GM06990 (cell line): ENCODE data around the gene GIPC3.

ENCODE experiments used
- DNase-seq: peaks from one replicate; pipeline ENCODE4 v3.0.0-alpha.2; 2011; ENCODE audit not compliant: insufficient read length; ENCODE audit errors: extremely low read depth
- H3K27me3 ChIP-seq: replicated peaks from 2 replicates; pipeline ENCODE4 v1.6.0; 2011; ENCODE audit warnings: low read length; ENCODE audit not compliant: control insufficient read depth, insufficient read depth
- H3K36me3 ChIP-seq: 2 replicates; pipeline ENCODE4 v1.5.1; 2011; ENCODE audit warnings: low read length; ENCODE audit not compliant: control insufficient read depth, insufficient read depth
- H3K4me3 ChIP-seq: replicated peaks from 2 replicates; pipeline ENCODE4 v1.5.1; 2011; ENCODE audit warnings: low read depth, mild to moderate bottlenecking, control low read depth, low read length
- CTCF ChIP-seq: IDR thresholded peaks from 2 replicates; pipeline ENCODE4 v1.5.1; 2011; ENCODE audit warnings: low read length, control low read depth, mild to moderate bottlenecking, inconsistent platforms; ENCODE audit not compliant: insufficient read depth, poor library complexity, severe bottlenecking

GIPC3 gene

DNA sequence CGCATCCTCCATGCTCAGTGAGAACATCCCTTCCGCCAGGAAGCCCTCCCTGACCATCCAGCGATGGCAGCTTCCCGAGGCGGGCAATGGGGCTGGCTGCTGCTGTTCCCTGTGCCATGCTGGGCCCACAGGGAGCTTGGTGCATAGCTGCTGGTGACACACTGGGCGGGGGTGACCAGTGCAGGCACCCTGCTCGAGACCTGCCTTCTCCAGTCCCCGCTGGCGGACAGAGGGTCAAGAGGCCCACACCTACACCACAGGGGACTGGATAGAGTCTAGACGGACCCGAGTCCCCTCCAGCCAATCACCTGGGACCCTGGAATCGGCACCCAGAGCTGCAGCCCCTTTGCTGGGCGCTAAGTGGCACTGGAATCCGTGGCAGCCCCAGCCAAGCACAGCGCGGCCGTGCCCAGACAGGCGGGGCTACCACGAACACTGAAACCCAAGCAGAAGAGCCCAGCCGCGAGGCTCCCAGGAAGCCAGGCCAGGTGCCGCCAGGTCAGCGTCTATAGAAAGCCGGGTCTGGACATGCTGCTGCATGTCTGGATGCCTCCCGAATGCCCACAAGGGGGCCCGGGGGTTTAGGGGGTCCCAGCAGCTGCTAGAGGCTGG lies 30.4 kb downstream of the GIPC3 start:
- no peak for TF ChIP-seq CTCF
- H3K36me3 ChIP-seq, result peaks cover 21% of the 10 kb centered on the region
- no peak for DNase-seq
- no peaks in the 10 kb centered on the region for H3K27me3 ChIP-seq
- no peak overlapping the region for H3K4me3 ChIP-seq

- no peak overlapping the region for H3K4me3 ChIP-seq
- peak; percentile 13 for DNase-seq
- peaks cover 17% of the 10 kb centered on the region for H3K36me3 ChIP-seq
- no peak for TF ChIP-seq CTCF
- H3K27me3 ChIP-seq, result no peaks in the 10 kb centered on the region
These were observed 32.2 kb downstream of the GIPC3 start for GRCh38 chr19:3617463-3617862.

GRCh38 chr19:3618144-3618810 lies 33.0 kb downstream of the GIPC3 start:
- Histone ChIP-seq H3K27me3 (no peaks in the 10 kb centered on the region), H3K36me3 (peaks cover 18% of the 10 kb centered on the region), H3K4me3 (no peak overlapping the region)
- peak; percentile 76 for DNase-seq
- peak; percentile 96 for TF ChIP-seq CTCF

DNA sequence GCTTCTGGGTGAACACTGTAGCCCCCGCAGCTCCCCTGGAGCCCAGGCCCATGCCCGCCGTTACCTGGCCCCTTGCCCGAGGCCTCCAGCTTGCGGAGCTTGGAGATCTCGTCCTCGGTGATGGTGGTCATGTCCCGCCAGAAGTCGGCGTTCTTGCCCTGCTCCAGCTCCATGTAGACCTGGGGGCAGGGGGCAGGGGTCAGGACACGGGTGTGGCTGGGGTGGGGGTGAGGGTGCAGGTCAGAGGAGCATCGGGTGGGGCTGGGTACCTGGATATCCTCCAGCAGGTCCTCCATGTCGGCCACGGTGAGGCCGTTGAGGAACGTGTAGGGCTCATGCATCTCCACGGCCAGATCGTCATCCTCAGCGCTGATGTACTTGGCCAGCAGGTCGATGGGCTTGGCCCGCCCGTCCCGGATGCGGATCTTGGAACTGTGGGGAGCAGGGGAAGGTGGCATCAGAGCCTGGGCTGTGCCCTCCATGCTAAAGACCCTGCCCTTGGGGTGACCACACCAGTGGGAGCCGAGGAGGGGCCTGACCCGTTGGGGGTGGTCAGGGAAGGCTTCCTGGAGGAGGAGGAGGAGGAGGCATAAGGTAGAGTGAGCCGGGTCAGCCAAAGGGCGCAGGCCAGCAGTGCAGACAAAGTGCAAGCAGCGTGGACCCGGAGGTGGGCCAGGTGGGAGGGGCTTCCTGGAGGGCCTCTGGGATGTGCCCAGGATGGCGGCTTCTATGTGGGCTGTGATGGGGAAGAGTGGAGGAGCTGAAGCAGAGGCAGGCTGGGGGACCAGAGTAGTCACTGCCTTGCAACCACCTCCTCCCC lies 33.7 kb downstream of the GIPC3 start:
- no peak for DNase-seq
- Histone ChIP-seq H3K4me3 (no peak overlapping the region), H3K36me3 (peaks cover 20% of the 10 kb centered on the region), H3K27me3 (no peaks in the 10 kb centered on the region)
- TF ChIP-seq CTCF, result no peak

DNA sequence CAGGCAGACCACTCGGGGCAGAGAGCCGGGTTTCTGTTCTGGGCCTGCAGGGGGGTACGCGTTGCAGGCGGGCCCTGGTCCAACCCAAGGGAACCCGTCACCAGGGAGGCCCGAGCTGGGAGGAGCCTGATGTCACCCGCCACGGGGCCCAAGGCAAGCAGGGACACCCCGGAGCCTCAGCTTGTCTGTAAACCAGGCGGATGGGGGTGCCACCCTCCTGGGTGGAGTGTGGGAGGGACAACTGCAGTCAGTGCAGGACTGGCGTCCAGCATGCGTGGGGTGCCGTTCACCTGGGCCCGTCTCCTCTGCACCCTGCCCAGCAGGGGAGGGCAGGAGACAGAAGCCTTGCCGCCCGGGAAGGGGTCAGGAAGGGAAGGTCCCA lies 34.3 kb downstream of the GIPC3 start:
- no peak for DNase-seq
- H3K4me3 ChIP-seq, result no peak overlapping the region
- H3K27me3 ChIP-seq, result no peaks in the 10 kb centered on the region
- TF ChIP-seq CTCF, result no peak
- H3K36me3 ChIP-seq, result peaks cover 20% of the 10 kb centered on the region
